Dermis blood vessel endothelial cell (primary cell): ENCODE data around the gene CCDC85C. TPM values are rescaled to one million over a fixed set of nuclear protein-coding genes. Genes with fewer than 3 reads are reported as not detected.

Experiments
- DNase-seq: peaks from one replicate; pipeline ENCODE4 v3.0.0; 2010
- total RNA-seq: library from RNA; depleted of rRNA; stranded (reverse); fragments of >200 nt; gene quantifications from 2 replicates; pipeline ENCODE4 v1.2.3, GENCODE V29; 2014

Gene CCDC85C
- total RNA-seq, 1 donor from 2014 or later, result 14.5 TPM

GRCh38 chr14:99628887-99629618, 25.0 kb upstream of the CCDC85C start:
- DNase-seq, result peak; percentile 87

- no peak for DNase-seq
Measured at GRCh38 chr14:99627510-99628381, 23.7 kb upstream of the CCDC85C start.

DNA sequence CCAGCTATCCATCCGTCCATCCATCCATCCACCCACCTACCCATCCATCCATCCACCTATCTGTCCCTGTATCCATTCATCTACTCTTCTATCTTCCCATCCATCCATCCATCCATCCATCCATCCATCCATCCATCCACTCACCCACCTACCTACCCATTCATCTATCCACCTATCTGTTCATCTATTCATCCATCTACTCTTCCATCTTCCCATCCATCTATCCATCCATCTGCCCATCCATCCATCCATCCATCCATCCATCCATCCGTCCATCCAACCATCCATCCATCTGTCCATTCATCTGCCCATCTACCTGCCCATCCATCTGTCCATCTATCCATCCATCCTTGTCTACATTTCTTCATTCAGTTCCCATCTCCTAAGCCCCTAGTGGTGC, 23.1 kb upstream of the CCDC85C start:
- DNase-seq, result no peak

DNA sequence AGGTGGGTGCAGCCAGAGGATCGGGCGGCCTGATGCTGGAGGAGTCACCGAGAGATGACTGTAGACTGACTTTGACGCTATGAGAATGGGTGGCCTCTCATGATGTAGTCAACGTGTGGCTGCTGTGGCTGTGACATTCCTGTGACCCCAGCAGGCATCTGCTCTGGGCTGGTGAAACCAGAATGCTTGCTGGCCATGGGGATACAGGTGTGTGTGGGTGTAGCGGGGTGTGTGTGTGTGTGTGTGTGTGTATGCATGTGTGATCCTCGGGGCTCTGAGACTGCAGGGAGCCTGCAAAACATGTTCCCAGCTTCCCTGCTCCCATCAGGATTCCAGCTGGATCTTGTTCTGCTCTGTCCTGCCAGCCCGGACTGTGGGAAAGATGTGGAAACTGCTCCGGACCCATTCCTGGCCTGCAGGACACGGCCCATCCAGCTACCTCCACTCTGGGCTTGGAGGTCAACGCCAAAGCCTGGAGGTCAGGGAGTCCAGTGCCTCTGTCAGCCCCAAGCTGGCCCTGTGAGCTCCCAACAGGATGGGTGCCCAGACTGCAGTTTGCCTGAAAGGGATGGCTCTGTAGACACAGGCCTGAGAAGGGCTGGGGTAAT, 22.1 kb upstream of the CCDC85C start:
- DNase-seq, result no peak

DNA sequence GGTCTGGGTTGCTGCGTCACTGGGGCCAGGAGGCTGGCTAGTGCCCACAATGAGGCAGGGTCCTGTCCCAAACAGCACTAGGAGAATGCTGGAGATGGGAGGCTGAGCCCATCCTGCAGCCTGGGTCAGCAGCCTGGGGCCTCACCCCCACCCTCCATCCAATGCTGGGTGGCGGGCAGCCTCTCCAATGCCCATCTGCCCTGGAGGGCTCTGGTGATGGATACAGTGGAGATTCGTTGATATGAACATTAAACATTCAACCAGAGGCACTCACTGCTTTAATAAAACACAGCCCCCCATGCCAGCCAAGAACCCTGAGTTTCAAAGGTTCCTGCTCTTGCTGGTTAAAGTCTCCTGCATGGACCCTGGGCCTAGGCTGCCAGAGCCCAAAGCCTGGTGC, 21.5 kb upstream of the CCDC85C start:
- no peak for DNase-seq

DNA sequence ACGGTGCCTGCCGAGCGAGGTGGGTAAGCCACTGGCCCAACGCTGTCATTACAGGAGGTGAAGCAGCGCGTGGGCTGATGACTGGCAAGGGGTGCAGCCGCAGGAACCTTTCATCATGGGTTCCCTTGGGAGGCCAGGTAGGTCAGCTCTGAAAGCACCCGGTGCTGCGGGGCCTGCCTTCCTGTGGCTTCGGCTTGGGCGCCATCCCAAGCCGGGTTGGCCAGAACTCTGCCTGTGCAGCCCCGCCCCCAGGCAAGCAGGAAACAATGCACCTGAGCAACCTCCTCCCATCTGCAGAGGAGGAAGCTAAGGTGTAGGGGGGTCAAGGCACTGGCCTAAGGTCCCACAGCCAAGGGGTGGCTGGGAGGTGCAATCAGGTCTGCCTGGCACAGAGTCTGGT, 21.0 kb upstream of the CCDC85C start:
- DNase-seq, result no peak

GRCh38 chr14:99624024-99624423, 20.0 kb upstream of the CCDC85C start:
- DNase-seq, result no peak

- DNase-seq, result no peak
Measured at GRCh38 chr14:99621948-99622347, 17.9 kb upstream of the CCDC85C start.

- DNase-seq, result peak; percentile 95
Measured at GRCh38 chr14:99619835-99620834, 16.1 kb upstream of the CCDC85C start.

- DNase-seq, result peak; percentile 58
Measured at GRCh38 chr14:99616832-99617800, 13.1 kb upstream of the CCDC85C start.

DNA sequence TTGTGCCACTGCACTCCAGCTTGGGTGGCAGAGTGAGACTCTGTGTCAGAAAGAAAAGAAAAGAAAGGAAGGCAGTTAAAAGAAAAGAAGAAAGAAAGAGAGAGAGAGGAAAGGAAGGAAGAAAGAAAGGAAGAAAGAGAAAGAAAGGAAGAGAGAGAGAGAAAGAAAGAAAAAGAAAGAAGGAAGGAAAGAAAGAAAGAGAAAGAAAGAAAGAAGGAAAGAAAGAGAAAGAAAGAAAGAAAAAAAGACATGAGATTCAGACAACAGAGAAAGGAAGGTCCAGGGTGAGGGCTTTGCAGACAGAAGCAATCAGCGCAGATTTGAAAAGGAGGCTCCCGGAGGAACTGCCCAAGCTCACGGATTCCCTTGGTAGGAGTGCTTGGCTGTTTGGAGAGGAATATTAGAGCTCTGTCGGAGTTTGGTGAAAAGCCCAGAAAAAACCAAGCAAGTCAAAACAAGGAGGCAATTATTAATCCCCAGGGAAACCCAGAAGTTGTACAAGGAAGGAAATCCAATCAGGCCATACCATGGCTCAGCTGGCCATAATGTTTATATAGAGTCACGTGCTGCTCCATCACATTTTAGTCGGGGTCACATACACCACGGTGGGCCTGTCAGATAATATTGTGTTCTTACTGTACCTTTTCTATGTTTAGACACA, 11.6 kb upstream of the CCDC85C start:
- DNase-seq, result peak; percentile 91

DNA sequence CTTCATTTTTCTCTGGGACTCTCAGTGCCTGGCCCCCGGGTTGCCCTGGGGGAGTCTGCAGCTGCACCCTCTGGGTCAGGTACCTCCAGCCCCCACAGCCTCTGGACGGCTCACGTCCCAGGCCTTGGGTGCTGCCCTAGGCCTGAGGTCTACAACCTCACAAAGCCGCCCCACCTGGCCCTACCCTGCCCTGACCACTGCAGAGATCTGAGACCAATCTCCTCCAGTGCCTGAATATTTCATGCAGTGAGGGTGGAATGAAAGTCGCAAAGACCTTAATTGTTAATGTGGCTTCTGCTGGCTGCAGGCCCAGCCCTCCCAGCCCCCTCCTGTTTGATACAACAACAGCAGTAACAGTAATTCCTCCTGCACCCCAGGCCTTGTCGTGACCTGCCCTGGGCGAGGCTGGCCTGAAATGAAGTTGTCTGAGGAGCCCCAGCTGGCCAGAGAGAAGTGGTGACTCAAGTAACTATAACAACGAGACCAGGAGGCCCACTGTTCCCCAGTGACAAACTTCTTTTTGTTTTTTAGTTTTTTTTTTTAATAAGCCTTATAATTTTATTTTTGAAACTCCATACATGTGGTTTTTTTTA, 8.8 kb upstream of the CCDC85C start:
- DNase-seq, result no peak

DNA sequence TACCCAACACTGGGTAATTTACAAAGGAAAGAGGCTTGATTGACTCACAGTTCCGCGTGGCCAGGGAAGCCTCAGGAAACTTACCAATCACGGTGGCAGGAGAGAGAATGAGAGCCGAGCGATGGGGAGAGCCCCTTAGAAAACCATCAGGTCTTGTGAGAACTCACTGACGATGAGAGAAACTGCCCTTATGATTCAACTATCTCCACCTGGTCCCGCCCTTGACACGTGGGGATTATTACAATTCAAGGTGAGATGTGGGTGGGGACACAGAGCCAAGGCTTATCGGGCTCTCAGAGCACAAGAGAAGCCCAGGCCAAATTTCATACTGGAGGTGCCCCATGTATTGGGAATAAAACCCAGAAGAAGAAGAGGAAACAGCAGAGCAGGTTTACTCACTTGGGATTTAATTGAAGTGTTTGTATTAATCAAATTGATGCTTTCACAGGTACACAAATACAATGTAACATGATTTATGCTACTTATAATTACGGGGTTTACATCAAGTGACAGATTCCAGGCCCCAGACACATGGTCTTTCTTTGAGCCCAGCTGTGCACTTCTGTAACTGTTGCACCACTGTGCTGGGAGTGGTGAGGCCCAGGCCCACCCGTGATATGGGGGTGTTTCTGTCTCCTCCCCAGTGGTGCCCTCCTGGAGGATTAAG, 8.2 kb upstream of the CCDC85C start:
- no peak for DNase-seq

DNA sequence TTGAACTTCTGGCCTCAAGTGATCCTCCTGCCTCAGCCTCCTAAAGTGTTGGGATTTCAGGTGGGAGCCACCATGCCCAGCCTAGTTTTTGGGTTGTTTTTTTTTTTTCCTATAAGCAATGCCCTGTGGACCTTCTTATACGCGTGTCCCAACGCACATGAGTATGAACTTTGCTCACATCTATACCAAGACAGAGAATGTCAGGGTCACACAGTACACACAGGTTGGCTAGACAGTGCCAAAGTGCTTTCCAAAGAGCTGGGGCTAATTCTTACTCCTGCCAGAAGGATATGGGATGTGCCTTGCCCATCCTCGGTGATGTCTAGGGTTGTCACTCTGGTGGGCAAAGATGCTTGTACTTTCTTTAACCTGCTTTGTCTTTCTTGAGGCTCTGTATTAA, 7.6 kb upstream of the CCDC85C start:
- DNase-seq, result no peak

GRCh38 chr14:99609245-99610170, 5.5 kb upstream of the CCDC85C start:
- no peak for DNase-seq

- DNase-seq, result no peak
Measured at GRCh38 chr14:99608591-99608990, 4.6 kb upstream of the CCDC85C start.

DNA sequence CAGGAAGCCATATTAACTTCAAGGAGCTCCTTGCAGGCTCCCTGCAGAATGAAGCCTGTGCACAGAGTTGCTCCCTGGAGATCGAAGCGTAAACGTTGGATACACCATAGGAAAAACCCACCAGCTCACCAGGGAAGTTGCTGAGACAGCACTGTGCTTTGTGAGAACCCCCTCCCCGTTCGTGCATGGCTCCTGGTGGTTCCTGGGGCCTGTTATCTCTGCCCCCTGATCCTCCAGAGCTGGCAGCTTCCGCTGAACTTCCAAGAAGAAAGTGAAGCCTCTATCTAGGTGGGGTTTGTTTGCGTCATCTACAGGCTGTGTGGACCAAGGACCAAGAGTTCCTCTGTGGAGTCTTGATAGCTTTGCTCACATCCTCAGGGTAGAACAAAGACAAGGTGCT, 2.4 kb upstream of the CCDC85C start:
- no peak for DNase-seq

DNA sequence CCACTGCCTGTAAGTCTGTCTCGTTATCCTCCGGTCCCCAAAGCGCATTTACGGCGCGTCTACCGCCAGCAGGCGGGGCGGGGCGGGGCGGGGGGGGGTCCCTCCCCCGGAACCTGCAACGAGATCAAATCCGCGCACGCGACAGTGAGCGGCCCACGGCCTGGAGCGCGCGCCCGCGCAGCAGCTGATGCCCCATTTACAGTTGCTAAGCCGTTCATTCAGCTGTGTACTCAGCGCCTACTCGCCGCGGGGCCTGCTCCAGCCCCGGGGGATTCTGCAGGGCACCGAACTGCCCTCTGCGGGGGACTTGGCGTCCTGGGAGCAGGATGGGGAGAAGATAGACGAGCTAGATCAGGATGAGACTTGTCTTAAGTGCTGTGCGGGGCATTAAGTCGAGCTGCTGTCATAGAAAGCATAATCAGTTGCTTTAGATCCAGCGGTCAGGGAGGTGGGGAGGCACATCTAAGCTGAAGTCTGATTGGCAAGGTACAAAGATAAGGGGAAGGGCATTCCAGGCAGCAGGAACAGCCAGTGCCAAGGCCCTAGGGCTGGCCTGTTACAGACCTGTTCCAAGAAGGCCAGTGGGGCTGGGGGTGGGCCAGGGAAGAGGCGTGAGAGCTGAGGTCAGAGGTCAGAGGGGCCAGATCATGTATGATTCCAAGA, 1.4 kb upstream of the CCDC85C start:
- peak; percentile 80 for DNase-seq
